Esophagus squamous epithelium (tissue), 5 donors: ENCODE results near the gene NOCT. TPM values are rescaled to one million over a fixed set of nuclear protein-coding genes. Genes with fewer than 3 reads are reported as not detected.
A peak's percentile ranks its signal among the peaks of the same experiment; 100 is the strongest.
"Not testable (repeated sequence)": the region's sequence is repeated elsewhere in the genome, so short reads cannot be mapped to it uniquely, and the experiment has no call there.

Experiments
- DNase-seq: peaks from one replicate; lab custom pipeline; 2025; lab: John Stamatoyannopoulos, UW
- H3K27ac ChIP-seq, 4 donors: fragments of 200-600 bp; sonication (generic); one replicate each; pipeline ENCODE4 v1.5.1; 2016 to 2019; ENCODE audit warnings: mild to moderate bottlenecking in 1 of 4
- H3K27me3 ChIP-seq, 4 donors: fragments of 200-600 bp; sonication (generic); 1 replicate in 3 of 4; 2 replicates in 1 of 4; pipeline versions ENCODE4 v1.5.1 to v1.6.0; 2017 to 2021; ENCODE audit warnings: antibody characterized with exemption in 1 of 4
- H3K36me3 ChIP-seq, 3 donors: fragments of 200-600 bp; sonication (generic); one replicate each; pipeline ENCODE4 v1.5.1; 2016 to 2019
- H3K4me1 ChIP-seq, 3 donors: fragments of 200-600 bp; sonication (generic); one replicate each; pipeline ENCODE4 v1.5.1; 2017 to 2019
- H3K4me3 ChIP-seq, 4 donors: fragments of 200-600 bp; sonication (generic); 1 replicate in 3 of 4; 2 replicates in 1 of 4; pipeline ENCODE4 v1.5.1; 2016 to 2019; ENCODE audit warnings: mild to moderate bottlenecking in 2 of 4, moderate library complexity in 1 of 4
- H3K9me3 ChIP-seq, 3 donors: fragments of 200-600 bp; sonication (generic); one replicate each; pipeline ENCODE4 v1.5.1; 2016 to 2019
- POLR2A ChIP-seq, 4 donors: fragments of 450-650 bp; IDR thresholded peaks; one replicate each; pipeline ENCODE4 v1.6.1; 2017; ENCODE audit warnings: antibody characterized with exemption in 4 of 4, mild to moderate bottlenecking in 4 of 4, moderate library complexity in 3 of 4
- WGBS, 2 donors: methylation state at CpG; one replicate each; pipeline ENCODE4 v1.1.5; 2018; 5-methylcytosine and 5-hydroxymethylcytosine counted together
- intact Hi-C: fragments of 100-400 bp; cut with DNase I; formaldehyde crosslinking; loops from one replicate; pipeline ENCODE4 v1.15.0; 2022
- total RNA-seq, 4 donors: library from RNA; depleted of rRNA; stranded (reverse); fragments of >200 nt; gene quantifications; one replicate each; pipeline ENCODE4 v1.1.0, GENCODE V29; 2016
- TF ChIP-seq, protein P1 (sequence below), 6 experiments: fragments of 450-650 bp in 4 of 6; fragments of 200-600 bp in 2 of 6; sonication (generic) in 2 of 6; IDR thresholded peaks; one replicate each; pipeline ENCODE4 v1.5.1; 2016 to 2019; ENCODE audit warnings: antibody characterized with exemption in 6 of 6, mild to moderate bottlenecking in 4 of 6, moderate library complexity in 4 of 6
- donor health status: DM: yes; HTN: yes; CAD: no.

The NOCT gene
- total RNA-seq, 4 donors from 2014 or later = 4.4 to 19.0 (median 6.9) TPM

DNA sequence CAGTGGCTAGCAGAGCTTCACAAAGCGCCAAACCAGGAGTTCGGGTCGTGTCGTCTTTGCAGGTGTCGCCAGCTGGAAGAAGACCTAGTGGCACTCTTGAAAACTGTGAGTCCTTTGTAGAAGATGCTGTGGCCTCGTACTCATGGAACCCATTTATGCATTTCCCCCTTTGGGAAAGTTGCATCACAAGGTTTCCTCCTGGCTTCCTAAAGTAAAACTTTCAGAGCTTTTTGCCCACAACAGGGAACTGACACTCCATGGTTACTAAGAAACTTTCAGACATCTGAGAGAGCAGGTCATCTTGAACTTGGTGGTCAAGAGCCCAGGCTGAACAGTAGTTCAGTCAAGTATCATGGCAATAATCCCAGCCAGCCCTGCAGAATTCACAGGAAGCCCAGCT lies 15.9 kb upstream of the NOCT start:
- intact Hi-C loops = no loop called here
- no peaks in the 10 kb centered on the region for H3K4me1 ChIP-seq
- no peaks in the 10 kb centered on the region for H3K27me3 ChIP-seq
- whole genome bisulfite sequencing, 2 donors = 95 to 96% methylated on average over 6 of the region's 6 CpGs
- DNase-seq = no peak
- H3K36me3 ChIP-seq = no peaks in the 10 kb centered on the region
- H3K4me3 ChIP-seq = no peak overlapping the region
- H3K9me3 ChIP-seq = no peaks in the 10 kb centered on the region
- no peak overlapping the region for H3K27ac ChIP-seq
- TF ChIP-seq, protein P1, sequence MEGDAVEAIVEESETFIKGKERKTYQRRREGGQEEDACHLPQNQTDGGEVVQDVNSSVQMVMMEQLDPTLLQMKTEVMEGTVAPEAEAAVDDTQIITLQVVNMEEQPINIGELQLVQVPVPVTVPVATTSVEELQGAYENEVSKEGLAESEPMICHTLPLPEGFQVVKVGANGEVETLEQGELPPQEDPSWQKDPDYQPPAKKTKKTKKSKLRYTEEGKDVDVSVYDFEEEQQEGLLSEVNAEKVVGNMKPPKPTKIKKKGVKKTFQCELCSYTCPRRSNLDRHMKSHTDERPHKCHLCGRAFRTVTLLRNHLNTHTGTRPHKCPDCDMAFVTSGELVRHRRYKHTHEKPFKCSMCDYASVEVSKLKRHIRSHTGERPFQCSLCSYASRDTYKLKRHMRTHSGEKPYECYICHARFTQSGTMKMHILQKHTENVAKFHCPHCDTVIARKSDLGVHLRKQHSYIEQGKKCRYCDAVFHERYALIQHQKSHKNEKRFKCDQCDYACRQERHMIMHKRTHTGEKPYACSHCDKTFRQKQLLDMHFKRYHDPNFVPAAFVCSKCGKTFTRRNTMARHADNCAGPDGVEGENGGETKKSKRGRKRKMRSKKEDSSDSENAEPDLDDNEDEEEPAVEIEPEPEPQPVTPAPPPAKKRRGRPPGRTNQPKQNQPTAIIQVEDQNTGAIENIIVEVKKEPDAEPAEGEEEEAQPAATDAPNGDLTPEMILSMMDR (IDR thresholded peaks at IDR 0.05) = no peak

DNA sequence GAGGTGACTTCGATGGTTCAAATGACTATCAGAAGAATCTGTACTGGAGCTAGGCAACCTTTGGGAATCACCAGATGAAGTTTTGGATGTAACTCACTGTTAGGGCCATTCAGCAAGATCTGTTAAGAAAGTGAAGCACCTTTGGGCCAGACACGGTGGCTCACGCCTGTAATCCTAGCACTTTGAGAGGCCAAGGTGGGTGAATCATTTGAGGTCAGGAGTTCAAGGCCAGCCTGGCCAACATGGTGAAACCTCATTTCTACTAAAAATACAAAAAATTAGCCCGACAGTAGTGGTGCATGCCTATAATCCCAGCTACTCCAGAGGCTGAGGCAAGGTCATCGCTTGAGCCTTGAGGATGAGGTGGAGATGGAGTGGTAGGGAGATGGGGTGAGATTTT lies 15.4 kb upstream of the NOCT start:
- WGBS, 2 donors = 93 to 94% methylated on average over 5 of the region's 5 CpGs
- H3K27ac ChIP-seq, intact Hi-C loops, H3K9me3 ChIP-seq, H3K4me1 ChIP-seq, H3K27me3 ChIP-seq, H3K36me3 ChIP-seq, DNase-seq, H3K4me3 ChIP-seq: not testable (repeated sequence)

DNA sequence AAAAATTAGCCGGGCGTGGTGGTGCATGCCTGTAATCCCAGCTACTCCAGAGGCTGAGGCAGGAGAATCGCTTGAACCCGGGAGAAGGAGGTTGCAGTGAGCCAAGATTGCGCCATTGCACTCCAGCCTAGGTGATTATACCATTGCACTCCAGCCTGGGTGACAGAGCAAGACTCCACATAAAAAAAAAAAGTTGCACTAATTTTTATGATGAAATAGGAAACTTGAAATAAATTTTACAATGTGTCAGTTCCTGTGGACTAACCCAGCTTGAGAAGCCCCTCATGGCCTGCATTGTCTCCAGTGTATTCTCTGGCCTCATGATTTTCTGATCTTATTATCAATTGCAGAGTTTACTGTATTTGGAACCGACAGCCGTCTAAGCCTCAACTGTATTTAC lies 14.2 kb upstream of the NOCT start:
- H3K36me3 ChIP-seq, H3K9me3 ChIP-seq, intact Hi-C loops, H3K27ac ChIP-seq, H3K27me3 ChIP-seq, DNase-seq, H3K4me3 ChIP-seq, H3K4me1 ChIP-seq: not testable (repeated sequence)
- WGBS, 2 donors = 78 to 91% methylated on average over 7 of the region's 7 CpGs

DNA sequence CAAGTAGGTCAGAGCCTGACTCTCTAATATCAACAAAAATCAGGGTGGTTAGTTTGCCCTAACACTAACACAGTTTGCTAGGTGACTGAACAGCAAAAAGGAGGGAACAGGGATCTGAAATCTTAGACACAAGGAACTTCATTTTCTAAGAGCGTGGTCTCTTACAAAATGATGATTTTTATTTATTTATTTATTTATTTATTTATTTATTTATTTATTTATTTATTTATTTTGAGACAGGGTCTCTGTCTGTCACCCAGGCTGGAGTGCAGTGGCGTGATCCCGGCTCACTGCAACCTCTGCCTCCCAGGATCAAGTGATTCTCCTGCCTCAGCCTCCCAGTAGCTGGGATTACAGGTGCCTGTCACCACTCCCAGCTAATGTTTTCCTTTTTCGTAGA lies 11.9 kb upstream of the NOCT start:
- H3K4me1 ChIP-seq, H3K36me3 ChIP-seq, H3K4me3 ChIP-seq, H3K27ac ChIP-seq, H3K9me3 ChIP-seq, H3K27me3 ChIP-seq, intact Hi-C loops, DNase-seq: not testable (repeated sequence)
- 65 to 97% methylated on average over 3 of the region's 4 CpGs for WGBS, 2 donors

DNA sequence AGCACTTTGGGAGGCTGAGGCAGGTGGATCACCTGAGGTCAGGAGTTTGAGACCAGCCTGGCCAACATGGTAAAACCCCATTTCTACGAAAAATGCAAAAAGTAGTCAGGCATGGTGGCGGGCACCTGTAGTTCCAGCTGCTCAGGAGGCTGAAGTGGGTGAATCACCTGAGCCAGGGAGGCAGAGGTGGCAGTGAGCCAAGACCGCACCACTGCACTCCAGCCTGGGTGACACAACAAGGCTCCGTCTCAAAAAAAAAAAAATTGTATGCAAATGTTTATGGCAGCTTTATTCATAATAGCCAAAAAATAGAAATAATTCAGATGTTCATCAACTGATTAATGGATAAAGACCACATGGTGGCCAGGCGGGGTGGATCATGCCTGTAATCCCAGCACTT lies 9.8 kb upstream of the NOCT start:
- Histone ChIP-seq H3K9me3 (no peaks in the 10 kb centered on the region), H3K27me3 (no peaks in the 10 kb centered on the region), H3K4me3 (no peak overlapping the region), H3K4me1 (no peaks in the 10 kb centered on the region), H3K27ac (no peak overlapping the region), H3K36me3 (no peaks in the 10 kb centered on the region)
- TF ChIP-seq, protein P1 (IDR thresholded peaks at IDR 0.05) = no peak
- no peak for TF ChIP-seq POLR2A (IDR thresholded peaks at IDR 0.05)
- intact Hi-C loops = no loop called here
- WGBS, 2 donors = 73 to 74% methylated on average over 5 of the region's 5 CpGs
- DNase-seq = no peak

DNA sequence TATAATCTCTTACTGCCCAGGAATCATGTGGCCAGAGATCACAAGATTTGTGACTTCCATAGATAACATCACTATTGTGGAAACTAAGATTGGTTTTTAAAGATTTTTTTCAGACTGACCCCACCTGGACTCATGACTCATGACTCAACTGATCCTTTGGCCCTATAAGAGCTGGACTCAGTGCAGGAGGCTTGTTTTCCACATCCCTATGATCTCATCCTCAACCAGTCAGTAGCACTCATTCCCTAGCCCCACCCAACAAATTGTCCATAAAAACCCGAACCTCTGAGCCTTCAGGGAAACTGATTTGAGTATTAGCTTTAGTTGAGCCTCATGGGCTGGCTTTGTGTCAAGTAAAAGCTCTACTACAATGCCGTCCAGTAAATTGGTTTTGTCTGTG lies 7.9 kb upstream of the NOCT start:
- Histone ChIP-seq H3K4me3 (no peak overlapping the region), H3K4me1 (no peaks in the 10 kb centered on the region), H3K27ac (peak overlapping the region in 2 of 4 donors; percentile 24 to 47), H3K27me3 (no peaks in the 10 kb centered on the region), H3K36me3 (no peaks in the 10 kb centered on the region), H3K9me3 (no peaks in the 10 kb centered on the region)
- no peak for DNase-seq
- WGBS, 2 donors = 78 to 89% methylated on average over 2 of the region's 2 CpGs
- TF ChIP-seq, protein P1 (IDR thresholded peaks at IDR 0.05) = no peak
- no peak for TF ChIP-seq POLR2A (IDR thresholded peaks at IDR 0.05)
- intact Hi-C loops = no loop called here

DNA sequence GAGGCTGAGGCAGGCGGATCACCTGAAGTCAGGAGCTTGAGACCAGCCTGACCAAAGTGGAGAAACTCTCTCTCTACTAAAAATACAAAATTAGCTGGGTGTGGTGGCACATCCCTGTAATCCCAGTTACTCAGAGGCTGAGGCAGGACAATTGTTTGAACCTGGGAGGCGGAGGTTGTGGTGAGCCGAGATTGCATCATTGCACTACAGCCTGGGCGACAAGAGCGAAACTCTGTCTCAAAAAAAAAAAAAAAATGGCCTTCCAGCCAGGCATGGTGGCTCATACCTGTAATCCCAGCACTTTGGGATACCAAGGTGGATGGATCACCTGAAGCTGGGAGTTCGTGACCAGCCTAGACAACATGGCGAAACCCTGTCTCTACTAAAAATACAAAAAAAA lies 7.3 kb upstream of the NOCT start:
- H3K4me3 ChIP-seq, H3K4me1 ChIP-seq, H3K9me3 ChIP-seq, DNase-seq, H3K27me3 ChIP-seq, intact Hi-C loops, H3K36me3 ChIP-seq: not testable (repeated sequence)
- H3K27ac ChIP-seq = peak overlapping the region in 2 of 4 donors; percentile 27 to 47
- 63 to 77% methylated on average over 6 to 7 of the region's 7 CpGs for WGBS, 2 donors
